ENCODE measurements around the gene NLN. TPM values are rescaled to one million over a fixed set of nuclear protein-coding genes. Genes with fewer than 3 reads are reported as not detected.
A peak's percentile ranks its signal among the peaks of the same experiment; 100 is the strongest.

NLN gene
- total RNA-seq, 4 donors from 2014 or later: 6.5 to 11.5 (median 9.8) TPM

GRCh38 chr5:65797481-65797880 lies 75.5 kb downstream of the NLN start:
- no peak for ATAC-seq
- H3K27me3 ChIP-seq: no peaks in the 10 kb centered on the region
- no peaks in the 10 kb centered on the region for H3K9me3 ChIP-seq
- no peak for TF ChIP-seq POLR2A (IDR thresholded peaks at IDR 0.05)
- TF ChIP-seq, protein P1, sequence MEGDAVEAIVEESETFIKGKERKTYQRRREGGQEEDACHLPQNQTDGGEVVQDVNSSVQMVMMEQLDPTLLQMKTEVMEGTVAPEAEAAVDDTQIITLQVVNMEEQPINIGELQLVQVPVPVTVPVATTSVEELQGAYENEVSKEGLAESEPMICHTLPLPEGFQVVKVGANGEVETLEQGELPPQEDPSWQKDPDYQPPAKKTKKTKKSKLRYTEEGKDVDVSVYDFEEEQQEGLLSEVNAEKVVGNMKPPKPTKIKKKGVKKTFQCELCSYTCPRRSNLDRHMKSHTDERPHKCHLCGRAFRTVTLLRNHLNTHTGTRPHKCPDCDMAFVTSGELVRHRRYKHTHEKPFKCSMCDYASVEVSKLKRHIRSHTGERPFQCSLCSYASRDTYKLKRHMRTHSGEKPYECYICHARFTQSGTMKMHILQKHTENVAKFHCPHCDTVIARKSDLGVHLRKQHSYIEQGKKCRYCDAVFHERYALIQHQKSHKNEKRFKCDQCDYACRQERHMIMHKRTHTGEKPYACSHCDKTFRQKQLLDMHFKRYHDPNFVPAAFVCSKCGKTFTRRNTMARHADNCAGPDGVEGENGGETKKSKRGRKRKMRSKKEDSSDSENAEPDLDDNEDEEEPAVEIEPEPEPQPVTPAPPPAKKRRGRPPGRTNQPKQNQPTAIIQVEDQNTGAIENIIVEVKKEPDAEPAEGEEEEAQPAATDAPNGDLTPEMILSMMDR (IDR thresholded peaks at IDR 0.05): no peak
- no peak for TF ChIP-seq POLR2AphosphoS5 (IDR thresholded peaks at IDR 0.05)
- no peak for TF ChIP-seq EP300 (IDR thresholded peaks at IDR 0.05)
- no peak overlapping the region for H3K27ac ChIP-seq
- H3K4me3 ChIP-seq: no peak overlapping the region
- H3K4me1 ChIP-seq: peaks cover 0 to 15% (median 0%) of the 10 kb centered on the region in 3 donors
- H3K36me3 ChIP-seq: peaks cover 0 to 26% of the 10 kb centered on the region in 2 donors
- WGBS, 2 donors (ENCODE audit: low coverage in 1 of 2): 57 to 79% methylated on average over 2 of the region's 2 CpGs

GRCh38 chr5:65799857-65800256 lies 77.9 kb downstream of the NLN start:
- H3K27ac ChIP-seq: no peak overlapping the region
- WGBS, 2 donors (ENCODE audit: low coverage in 1 of 2): 100% methylated on average over 1 of the region's 1 CpG
- ATAC-seq: no peak
- no peaks in the 10 kb centered on the region for H3K9me3 ChIP-seq
- TF ChIP-seq, protein P1 (IDR thresholded peaks at IDR 0.05): no peak
- no peak for TF ChIP-seq EP300 (IDR thresholded peaks at IDR 0.05)
- no peak for TF ChIP-seq POLR2AphosphoS5 (IDR thresholded peaks at IDR 0.05)
- no peak overlapping the region for H3K4me3 ChIP-seq
- H3K4me1 ChIP-seq: peaks cover 0 to 15% (median 0%) of the 10 kb centered on the region in 3 donors
- H3K27me3 ChIP-seq: no peaks in the 10 kb centered on the region
- peaks cover 0 to 31% of the 10 kb centered on the region in 2 donors for H3K36me3 ChIP-seq

DNA sequence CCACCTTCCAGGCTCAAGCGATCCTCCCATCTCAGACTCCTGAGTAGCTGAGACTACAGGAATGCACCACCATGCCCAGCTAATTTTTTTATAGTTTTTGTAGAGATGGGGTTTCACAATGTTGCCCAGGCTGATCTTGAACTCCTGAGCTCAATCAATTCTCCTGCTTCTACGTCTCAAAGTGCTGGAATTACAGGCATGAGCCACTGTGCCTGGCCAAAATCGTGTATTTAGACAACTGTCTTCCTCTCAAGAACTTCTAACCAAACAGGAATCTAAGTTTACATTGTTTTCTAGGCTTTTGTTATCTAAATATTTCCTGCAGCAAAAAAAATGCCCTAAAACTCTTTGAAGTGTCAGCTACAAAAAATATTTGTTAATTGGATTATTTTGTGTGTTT lies 78.8 kb downstream of the NLN start:
- Histone ChIP-seq H3K4me3 (no peak overlapping the region), H3K27ac (peak overlapping the region in 1 of 4 donors; percentile 24), H3K9me3 (no peaks in the 10 kb centered on the region), H3K4me1 (peaks cover 0 to 15% (median 0%) of the 10 kb centered on the region in 3 donors), H3K27me3 (no peaks in the 10 kb centered on the region), H3K36me3 (peaks cover 0 to 31% of the 10 kb centered on the region in 2 donors)
- 67 to 73% methylated on average over 1 to 3 of the region's 3 CpGs for WGBS, 2 donors (ENCODE audit: low coverage in 1 of 2)
- no peak for TF ChIP-seq POLR2AphosphoS5 (IDR thresholded peaks at IDR 0.05)
- TF ChIP-seq POLR2A (IDR thresholded peaks at IDR 0.05): no peak
- TF ChIP-seq, protein P1 (IDR thresholded peaks at IDR 0.05): no peak
- TF ChIP-seq EP300 (IDR thresholded peaks at IDR 0.05): no peak
- no peak for ATAC-seq

DNA sequence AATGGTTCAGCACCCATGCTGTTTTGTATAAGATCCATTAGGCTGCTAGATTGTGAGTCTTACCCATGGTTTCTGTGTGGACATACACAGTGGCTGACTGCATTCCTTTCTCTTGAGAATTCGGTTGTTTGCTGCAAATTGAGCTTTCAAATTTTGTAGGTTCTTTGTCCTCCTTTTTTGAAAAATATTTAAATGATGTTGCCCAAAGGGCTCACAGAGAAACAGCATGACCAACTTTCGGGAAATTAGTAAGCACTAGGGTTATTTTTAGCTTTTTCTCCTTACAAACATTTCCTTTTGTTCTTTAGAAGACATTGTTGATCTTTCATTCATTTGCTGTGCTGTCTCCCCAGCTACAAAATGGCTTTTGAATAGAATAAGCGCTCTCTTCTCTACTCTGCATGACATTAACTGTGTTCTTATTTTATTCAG lies 79.4 kb downstream of the NLN start:
- H3K27me3 ChIP-seq: no peaks in the 10 kb centered on the region
- peaks cover 0 to 15% (median 0%) of the 10 kb centered on the region in 3 donors for H3K4me1 ChIP-seq
- peak overlapping the region in 1 of 4 donors; percentile 24 for H3K27ac ChIP-seq
- no peak for ATAC-seq
- TF ChIP-seq POLR2A (IDR thresholded peaks at IDR 0.05): no peak
- TF ChIP-seq EP300 (IDR thresholded peaks at IDR 0.05): no peak
- no peak for TF ChIP-seq POLR2AphosphoS5 (IDR thresholded peaks at IDR 0.05)
- TF ChIP-seq, protein P1 (IDR thresholded peaks at IDR 0.05): no peak
- WGBS, 2 donors (ENCODE audit: low coverage in 1 of 2): 50 to 66% methylated on average over 3 of the region's 3 CpGs
- no peaks in the 10 kb centered on the region for H3K9me3 ChIP-seq
- H3K36me3 ChIP-seq: peaks cover 0 to 31% of the 10 kb centered on the region in 2 donors
- no peak overlapping the region for H3K4me3 ChIP-seq

GRCh38 chr5:65802080-65802479 lies 80.1 kb downstream of the NLN start:
- WGBS, 2 donors (ENCODE audit: low coverage in 1 of 2): 90 to 96% methylated on average over 2 to 4 of the region's 7 CpGs
- ATAC-seq: no peak

More at GRCh38 chr5:65802080-65802479, 80.1 kb downstream of the NLN start:
- Histone ChIP-seq H3K4me3 (no peak overlapping the region), H3K36me3 (peaks cover 0 to 31% of the 10 kb centered on the region in 2 donors), H3K9me3 (no peaks in the 10 kb centered on the region), H3K27ac (no peak overlapping the region), H3K4me1 (peaks cover 0 to 15% (median 0%) of the 10 kb centered on the region in 3 donors), H3K27me3 (no peaks in the 10 kb centered on the region)
- TF ChIP-seq, protein P1 (IDR thresholded peaks at IDR 0.05): no peak
- TF ChIP-seq EP300 (IDR thresholded peaks at IDR 0.05) (no peak), POLR2AphosphoS5 (IDR thresholded peaks at IDR 0.05) (no peak), POLR2A (IDR thresholded peaks at IDR 0.05) (no peak)
